ENCODE results near the gene RPN2. TPM values are rescaled to one million over a fixed set of nuclear protein-coding genes. Genes with fewer than 3 reads are reported as not detected.

The RPN2 gene
- total and polyA plus RNA-seq, 2 donors (not counting 1 experiment from before 2014, with no cell fraction given) = 262 to 414 TPM

DNA sequence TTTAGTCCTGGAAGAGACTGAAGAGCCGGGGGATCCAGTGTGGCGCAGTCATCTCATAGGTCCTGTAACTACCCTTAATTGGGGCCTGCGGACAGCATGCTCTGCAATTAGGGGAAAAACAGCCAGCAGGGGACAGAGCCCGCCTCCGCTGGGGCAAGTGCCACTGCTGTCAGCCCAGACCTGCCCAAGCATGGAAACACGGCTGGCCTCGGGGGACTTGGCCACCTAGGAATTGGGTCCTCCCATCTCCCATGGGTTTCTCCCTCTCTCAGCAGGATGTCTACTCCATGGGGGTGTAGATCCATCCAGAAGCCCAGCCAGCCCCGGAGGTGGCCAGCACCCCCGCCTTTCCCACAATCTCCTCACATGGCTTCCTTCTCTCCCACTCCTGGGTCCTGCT is 78.9 kb downstream of the RPN2 start:
- Histone ChIP-seq H3K4me3 (replicated peaks in 1 of 4; ENCODE audit: control extremely low read depth in 1 of 4, insufficient read depth in 1 of 4, low read depth in 3 of 4, low read length in 4 of 4) (no peak overlapping the region), H3K4me2 (ENCODE audit: extremely low read depth, insufficient read depth, low read length) (no peak overlapping the region), H3K9me3 (ENCODE audit: control insufficient read depth, insufficient read depth, low read depth, low read length) (no peaks in the 10 kb centered on the region), H3K27me3 (ENCODE audit: control insufficient read depth, insufficient read depth, low read length) (peaks cover 35% of the 10 kb centered on the region), H4K20me1 (ENCODE audit: control insufficient read depth, extremely low read depth, insufficient read depth, low read length) (no peaks in the 10 kb centered on the region), H3K4me1 (ENCODE audit: control insufficient read depth, extremely low read depth, insufficient read depth, low read length) (no peaks in the 10 kb centered on the region), H3K36me3 (ENCODE audit: control insufficient read depth, insufficient read depth, low read length) (no peaks in the 10 kb centered on the region), H3K27ac (ENCODE audit: insufficient read depth, low read length) (no peak overlapping the region), H3K9ac (ENCODE audit: insufficient read depth, low read length) (no peak overlapping the region), H2AFZ (ENCODE audit: low read length) (no peak overlapping the region), H3K79me2 (ENCODE audit: control insufficient read depth, insufficient read depth, low read length) (no peaks in the 10 kb centered on the region)
- no peak for TF ChIP-seq EZH2 (IDR thresholded peaks at IDR 0.05; ENCODE audit: low read length, missing control alignments)
- TF ChIP-seq, protein P1, sequence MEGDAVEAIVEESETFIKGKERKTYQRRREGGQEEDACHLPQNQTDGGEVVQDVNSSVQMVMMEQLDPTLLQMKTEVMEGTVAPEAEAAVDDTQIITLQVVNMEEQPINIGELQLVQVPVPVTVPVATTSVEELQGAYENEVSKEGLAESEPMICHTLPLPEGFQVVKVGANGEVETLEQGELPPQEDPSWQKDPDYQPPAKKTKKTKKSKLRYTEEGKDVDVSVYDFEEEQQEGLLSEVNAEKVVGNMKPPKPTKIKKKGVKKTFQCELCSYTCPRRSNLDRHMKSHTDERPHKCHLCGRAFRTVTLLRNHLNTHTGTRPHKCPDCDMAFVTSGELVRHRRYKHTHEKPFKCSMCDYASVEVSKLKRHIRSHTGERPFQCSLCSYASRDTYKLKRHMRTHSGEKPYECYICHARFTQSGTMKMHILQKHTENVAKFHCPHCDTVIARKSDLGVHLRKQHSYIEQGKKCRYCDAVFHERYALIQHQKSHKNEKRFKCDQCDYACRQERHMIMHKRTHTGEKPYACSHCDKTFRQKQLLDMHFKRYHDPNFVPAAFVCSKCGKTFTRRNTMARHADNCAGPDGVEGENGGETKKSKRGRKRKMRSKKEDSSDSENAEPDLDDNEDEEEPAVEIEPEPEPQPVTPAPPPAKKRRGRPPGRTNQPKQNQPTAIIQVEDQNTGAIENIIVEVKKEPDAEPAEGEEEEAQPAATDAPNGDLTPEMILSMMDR (conservative IDR thresholded peaks at IDR 0.05 in 1 of 2, IDR thresholded peaks at IDR 0.05 in 1 of 2; ENCODE audit: low read depth in 1 of 2, low read length in 2 of 2) = no peak
- no peak for DNase-seq (ENCODE audit: low read depth in 2 of 2)

DNA sequence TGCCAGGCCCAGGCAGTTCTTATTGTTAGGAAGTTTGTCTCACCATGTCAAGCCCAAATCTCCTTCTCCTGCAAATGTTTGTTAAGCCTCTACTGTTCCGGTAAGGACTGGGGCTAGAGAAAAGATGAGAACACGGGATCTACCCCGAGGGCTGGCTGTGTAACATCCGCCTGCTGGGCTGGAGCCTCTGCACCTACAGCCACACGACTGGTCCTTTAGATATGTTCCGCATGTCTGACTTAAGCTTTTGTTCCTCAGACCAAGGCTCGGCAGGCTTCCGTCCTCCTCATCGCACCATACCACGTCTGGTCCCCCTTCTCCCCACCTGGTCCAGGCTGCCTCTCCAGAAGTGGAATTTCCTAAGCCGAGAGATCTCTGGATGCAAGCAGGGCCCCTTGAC is 79.9 kb downstream of the RPN2 start:
- no peaks in the 10 kb centered on the region for H3K79me2 ChIP-seq (ENCODE audit: control insufficient read depth, insufficient read depth, low read length)
- no peaks in the 10 kb centered on the region for H3K9me3 ChIP-seq (ENCODE audit: control insufficient read depth, insufficient read depth, low read depth, low read length)
- no peak overlapping the region for H2AFZ ChIP-seq (ENCODE audit: low read length)
- TF ChIP-seq, protein P1 (conservative IDR thresholded peaks at IDR 0.05 in 1 of 2, IDR thresholded peaks at IDR 0.05 in 1 of 2; ENCODE audit: low read depth in 1 of 2, low read length in 2 of 2) = no peak
- no peak for TF ChIP-seq EZH2 (IDR thresholded peaks at IDR 0.05; ENCODE audit: low read length, missing control alignments)
- H4K20me1 ChIP-seq (ENCODE audit: control insufficient read depth, extremely low read depth, insufficient read depth, low read length) = no peaks in the 10 kb centered on the region
- H3K27ac ChIP-seq (ENCODE audit: insufficient read depth, low read length) = no peak overlapping the region
- no peaks in the 10 kb centered on the region for H3K4me1 ChIP-seq (ENCODE audit: control insufficient read depth, extremely low read depth, insufficient read depth, low read length)
- no peak for DNase-seq (ENCODE audit: low read depth in 2 of 2)
- H3K27me3 ChIP-seq (ENCODE audit: control insufficient read depth, insufficient read depth, low read length) = peaks cover 35% of the 10 kb centered on the region
- H3K4me3 ChIP-seq (replicated peaks in 1 of 4; ENCODE audit: control extremely low read depth in 1 of 4, insufficient read depth in 1 of 4, low read depth in 3 of 4, low read length in 4 of 4) = no peak overlapping the region
- H3K4me2 ChIP-seq (ENCODE audit: extremely low read depth, insufficient read depth, low read length) = no peak overlapping the region
- no peaks in the 10 kb centered on the region for H3K36me3 ChIP-seq (ENCODE audit: control insufficient read depth, insufficient read depth, low read length)
- no peak overlapping the region for H3K9ac ChIP-seq (ENCODE audit: insufficient read depth, low read length)

DNA sequence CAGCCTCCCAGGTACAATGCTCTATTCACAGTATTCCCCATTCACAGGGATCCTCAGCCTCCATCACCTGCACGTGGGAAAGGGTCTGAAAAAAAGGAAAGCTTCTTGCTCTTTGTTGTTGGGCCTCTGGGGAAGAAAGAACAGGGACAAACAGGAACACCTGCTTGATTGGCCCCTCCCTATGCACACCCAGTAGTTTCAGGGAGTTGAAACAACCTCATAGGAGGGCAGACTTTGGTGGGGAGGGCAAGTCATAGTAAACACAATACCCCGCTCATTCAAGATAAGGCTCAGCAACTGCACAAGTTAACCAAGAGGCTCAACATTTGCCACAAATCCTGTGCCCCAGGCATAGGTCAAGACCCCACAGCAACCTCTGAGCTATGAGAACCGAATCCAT is 80.7 kb downstream of the RPN2 start:
- H3K9me3 ChIP-seq (ENCODE audit: control insufficient read depth, insufficient read depth, low read depth, low read length) = no peaks in the 10 kb centered on the region
- H3K36me3 ChIP-seq (ENCODE audit: control insufficient read depth, insufficient read depth, low read length) = no peaks in the 10 kb centered on the region
- no peaks in the 10 kb centered on the region for H3K79me2 ChIP-seq (ENCODE audit: control insufficient read depth, insufficient read depth, low read length)
- no peaks in the 10 kb centered on the region for H3K4me1 ChIP-seq (ENCODE audit: control insufficient read depth, extremely low read depth, insufficient read depth, low read length)
- no peak overlapping the region for H3K9ac ChIP-seq (ENCODE audit: insufficient read depth, low read length)
- TF ChIP-seq EZH2 (IDR thresholded peaks at IDR 0.05; ENCODE audit: low read length, missing control alignments) = no peak
- TF ChIP-seq, protein P1 (conservative IDR thresholded peaks at IDR 0.05 in 1 of 2, IDR thresholded peaks at IDR 0.05 in 1 of 2; ENCODE audit: low read depth in 1 of 2, low read length in 2 of 2) = no peak
- no peak overlapping the region for H2AFZ ChIP-seq (ENCODE audit: low read length)
- no peak for DNase-seq (ENCODE audit: low read depth in 2 of 2)
- no peak overlapping the region for H3K27ac ChIP-seq (ENCODE audit: insufficient read depth, low read length)
- no peak overlapping the region for H3K4me2 ChIP-seq (ENCODE audit: extremely low read depth, insufficient read depth, low read length)
- H3K4me3 ChIP-seq (replicated peaks in 1 of 4; ENCODE audit: control extremely low read depth in 1 of 4, insufficient read depth in 1 of 4, low read depth in 3 of 4, low read length in 4 of 4) = no peak overlapping the region
- H3K27me3 ChIP-seq (ENCODE audit: control insufficient read depth, insufficient read depth, low read length) = peaks cover 35% of the 10 kb centered on the region
- H4K20me1 ChIP-seq (ENCODE audit: control insufficient read depth, extremely low read depth, insufficient read depth, low read length) = no peaks in the 10 kb centered on the region

All from fibroblast of lung (primary cell).